ENCODE results near the gene PIP5KL1.

PIP5KL1 gene

DNA sequence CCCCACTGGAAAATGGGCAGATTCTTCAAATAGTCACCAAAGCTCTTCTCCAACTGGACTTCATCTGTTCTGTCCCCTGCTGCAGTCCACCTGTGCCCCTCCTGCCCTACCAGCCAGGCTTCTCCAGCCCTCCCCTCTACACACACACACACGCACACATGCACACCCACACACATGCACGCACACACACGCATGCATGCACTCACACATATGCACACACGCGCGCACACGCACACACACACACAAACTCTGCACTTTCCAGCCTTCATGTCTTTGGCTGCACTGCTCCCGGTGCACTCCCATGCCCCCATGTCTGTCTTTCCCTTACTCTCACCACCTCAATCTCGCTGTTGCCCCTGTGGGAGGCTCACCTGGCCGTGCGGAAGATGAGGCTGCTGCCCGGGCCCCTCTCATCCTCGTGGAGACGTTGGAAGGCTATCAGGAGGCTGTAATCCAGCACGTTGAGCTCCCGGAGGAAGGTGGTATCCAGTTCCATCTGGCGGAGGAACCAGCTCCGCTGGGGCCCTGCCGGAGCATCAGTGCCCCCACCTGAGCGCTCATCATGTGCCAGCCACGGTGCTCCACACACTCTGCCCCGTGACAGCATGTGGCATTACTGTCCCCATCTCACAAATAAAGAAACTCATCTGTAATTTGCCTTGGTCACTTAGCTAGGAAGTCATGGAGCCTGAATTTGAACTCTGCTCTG, 5.7 kb downstream of the PIP5KL1 start:
- Histone ChIP-seq H3K18ac (ENCODE audit: low read length) (no peak overlapping the region), H2BK5ac (ENCODE audit: low read length) (no peak overlapping the region), H3K56ac (ENCODE audit: low read length) (no peak overlapping the region), H3K27ac (ENCODE audit: low read depth, low read length) (no peak overlapping the region), H3K27me3 (ENCODE audit: insufficient read depth, low read length, poor library complexity) (no peaks in the 10 kb centered on the region), H3K9ac (ENCODE audit: low read length) (no peak overlapping the region), H4K8ac (ENCODE audit: low read depth, low read length) (no peak overlapping the region), H3K4me3 (ENCODE audit: low read length) (no peak overlapping the region), H2AK5ac (ENCODE audit: low read length) (no peak overlapping the region), H2BK120ac (ENCODE audit: low read depth, low read length) (no peak overlapping the region), H3K4me2 (ENCODE audit: low read length) (no peak overlapping the region), H2BK15ac (replicated peaks; ENCODE audit: low read depth) (no peak overlapping the region), H3K23ac (ENCODE audit: low read length) (no peak overlapping the region), H3K4ac (ENCODE audit: low read depth, low read length) (no peak overlapping the region), H4K5ac (ENCODE audit: low read length) (no peak overlapping the region), H3K79me1 (ENCODE audit: low read length) (no peaks in the 10 kb centered on the region), H3K36me3 (ENCODE audit: control insufficient read depth, insufficient read depth, low read length) (no peaks in the 10 kb centered on the region), H3K4me1 (ENCODE audit: control insufficient read depth, low read depth, low read length) (peaks cover 2% of the 10 kb centered on the region), H3K79me2 (ENCODE audit: control insufficient read depth, insufficient read depth, low read length) (no peaks in the 10 kb centered on the region)
- DNase-seq = no peak
- WGBS (ENCODE audit: extremely low coverage, insufficient coverage, low lambda C conversion rate) = no CpG with 5 or more reads among the region's 22 CpGs

DNA sequence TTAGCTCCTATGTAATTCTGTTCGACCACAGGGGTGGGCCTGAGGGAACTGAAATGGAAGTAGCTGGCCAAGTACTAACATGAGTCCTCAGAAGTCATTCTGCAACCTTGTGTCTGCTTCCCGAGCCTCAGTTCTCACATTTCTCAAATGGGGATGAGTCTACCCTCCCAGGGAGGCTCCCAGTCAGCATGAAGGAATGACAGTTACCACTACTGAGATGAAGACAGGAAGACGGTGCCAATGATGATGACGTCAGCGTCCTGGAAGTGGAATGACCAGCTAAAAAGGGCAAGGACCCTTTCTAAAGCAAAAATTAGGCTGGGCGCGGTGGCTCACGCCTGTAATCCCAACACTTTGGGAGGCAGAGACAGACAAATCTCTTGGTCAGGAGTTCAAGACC, 6.8 kb downstream of the PIP5KL1 start:
- no peak overlapping the region for H4K8ac ChIP-seq (ENCODE audit: low read depth, low read length)
- no peak overlapping the region for H3K4me2 ChIP-seq (ENCODE audit: low read length)
- no peaks in the 10 kb centered on the region for H3K79me2 ChIP-seq (ENCODE audit: control insufficient read depth, insufficient read depth, low read length)
- H3K4me3 ChIP-seq (ENCODE audit: low read length) = no peak overlapping the region
- H3K56ac ChIP-seq (ENCODE audit: low read length) = no peak overlapping the region
- no CpG with 5 or more reads among the region's 8 CpGs for WGBS (ENCODE audit: extremely low coverage, insufficient coverage, low lambda C conversion rate)
- H2BK120ac ChIP-seq (ENCODE audit: low read depth, low read length) = no peak overlapping the region
- no peak overlapping the region for H3K27ac ChIP-seq (ENCODE audit: low read depth, low read length)
- DNase-seq = no peak
- H3K27me3 ChIP-seq (ENCODE audit: insufficient read depth, low read length, poor library complexity) = no peaks in the 10 kb centered on the region
- no peak overlapping the region for H3K23ac ChIP-seq (ENCODE audit: low read length)
- no peak overlapping the region for H2BK15ac ChIP-seq (replicated peaks; ENCODE audit: low read depth)
- no peak overlapping the region for H3K4ac ChIP-seq (ENCODE audit: low read depth, low read length)
- H3K4me1 ChIP-seq (ENCODE audit: control insufficient read depth, low read depth, low read length) = peaks cover 2% of the 10 kb centered on the region
- H3K79me1 ChIP-seq (ENCODE audit: low read length) = no peaks in the 10 kb centered on the region
- no peak overlapping the region for H2AK5ac ChIP-seq (ENCODE audit: low read length)
- H3K36me3 ChIP-seq (ENCODE audit: control insufficient read depth, insufficient read depth, low read length) = no peaks in the 10 kb centered on the region
- H3K9ac ChIP-seq (ENCODE audit: low read length) = no peak overlapping the region
- no peak overlapping the region for H3K18ac ChIP-seq (ENCODE audit: low read length)
- no peak overlapping the region for H2BK5ac ChIP-seq (ENCODE audit: low read length)
- H4K5ac ChIP-seq (ENCODE audit: low read length) = no peak overlapping the region

GRCh38 chr9:127923046-127923445, 7.5 kb downstream of the PIP5KL1 start:
- Histone ChIP-seq H2BK15ac (replicated peaks; ENCODE audit: low read depth) (no peak overlapping the region), H3K23ac (ENCODE audit: low read length) (no peak overlapping the region), H3K4me2 (ENCODE audit: low read length) (no peak overlapping the region), H3K27me3 (ENCODE audit: insufficient read depth, low read length, poor library complexity) (no peaks in the 10 kb centered on the region), H3K9ac (ENCODE audit: low read length) (no peak overlapping the region), H2BK5ac (ENCODE audit: low read length) (no peak overlapping the region), H2AK5ac (ENCODE audit: low read length) (no peak overlapping the region), H3K79me2 (ENCODE audit: control insufficient read depth, insufficient read depth, low read length) (no peaks in the 10 kb centered on the region), H3K27ac (ENCODE audit: low read depth, low read length) (no peak overlapping the region), H2BK120ac (ENCODE audit: low read depth, low read length) (no peak overlapping the region), H3K4me3 (ENCODE audit: low read length) (no peak overlapping the region), H3K36me3 (ENCODE audit: control insufficient read depth, insufficient read depth, low read length) (no peaks in the 10 kb centered on the region), H3K4me1 (ENCODE audit: control insufficient read depth, low read depth, low read length) (no peaks in the 10 kb centered on the region), H4K8ac (ENCODE audit: low read depth, low read length) (no peak overlapping the region), H3K4ac (ENCODE audit: low read depth, low read length) (no peak overlapping the region), H3K56ac (ENCODE audit: low read length) (no peak overlapping the region), H3K79me1 (ENCODE audit: low read length) (no peaks in the 10 kb centered on the region), H4K5ac (ENCODE audit: low read length) (no peak overlapping the region), H3K18ac (ENCODE audit: low read length) (no peak overlapping the region)
- no peak for DNase-seq
- no CpG with 5 or more reads among the region's 6 CpGs for WGBS (ENCODE audit: extremely low coverage, insufficient coverage, low lambda C conversion rate)

DNA sequence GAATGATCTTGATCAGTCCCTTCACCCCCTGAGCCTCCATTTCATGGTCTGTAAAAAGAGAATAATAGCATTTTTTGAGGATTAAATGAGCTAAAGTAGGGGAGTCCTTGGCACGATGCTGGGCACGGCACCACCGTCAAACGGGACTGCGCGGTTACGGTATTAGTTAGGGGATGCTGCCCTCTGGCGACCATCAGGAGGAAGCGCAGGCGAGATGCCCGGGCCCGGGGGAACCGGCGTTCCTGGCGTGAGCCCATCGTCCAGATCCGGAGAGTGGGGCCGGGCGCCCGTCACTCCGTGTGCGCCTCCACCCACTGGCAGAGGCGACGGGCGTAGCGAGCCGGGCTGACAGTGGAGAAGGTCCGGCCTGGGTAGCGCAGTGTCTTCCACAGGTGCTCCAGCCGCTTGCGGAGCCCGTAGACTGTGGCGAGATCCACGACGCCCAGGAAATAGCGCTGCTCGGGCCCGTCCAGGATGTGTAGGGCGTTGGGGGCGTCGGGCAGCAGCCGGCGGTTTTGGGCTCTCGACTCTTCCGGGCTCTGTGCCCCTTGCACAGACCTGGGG, 8.9 kb downstream of the PIP5KL1 start:
- Histone ChIP-seq H3K23ac (ENCODE audit: low read length) (no peak overlapping the region), H3K18ac (ENCODE audit: low read length) (no peak overlapping the region), H3K79me2 (ENCODE audit: control insufficient read depth, insufficient read depth, low read length) (no peaks in the 10 kb centered on the region), H2BK15ac (replicated peaks; ENCODE audit: low read depth) (no peak overlapping the region), H2AK5ac (ENCODE audit: low read length) (no peak overlapping the region), H3K27me3 (ENCODE audit: insufficient read depth, low read length, poor library complexity) (no peaks in the 10 kb centered on the region), H3K27ac (ENCODE audit: low read depth, low read length) (no peak overlapping the region), H2BK5ac (ENCODE audit: low read length) (no peak overlapping the region), H4K5ac (ENCODE audit: low read length) (no peak overlapping the region), H3K4me2 (ENCODE audit: low read length) (no peak overlapping the region), H3K4me3 (ENCODE audit: low read length) (no peak overlapping the region), H4K8ac (ENCODE audit: low read depth, low read length) (no peak overlapping the region), H3K36me3 (ENCODE audit: control insufficient read depth, insufficient read depth, low read length) (no peaks in the 10 kb centered on the region), H3K79me1 (ENCODE audit: low read length) (no peaks in the 10 kb centered on the region), H3K4ac (ENCODE audit: low read depth, low read length) (no peak overlapping the region), H3K9ac (ENCODE audit: low read length) (no peak overlapping the region), H3K4me1 (ENCODE audit: control insufficient read depth, low read depth, low read length) (no peaks in the 10 kb centered on the region), H3K56ac (ENCODE audit: low read length) (peak overlapping the region; percentile 25), H2BK120ac (ENCODE audit: low read depth, low read length) (no peak overlapping the region)
- WGBS (ENCODE audit: extremely low coverage, insufficient coverage, low lambda C conversion rate) = no CpG with 5 or more reads among the region's 45 CpGs
- DNase-seq = peak; percentile 32

DNA sequence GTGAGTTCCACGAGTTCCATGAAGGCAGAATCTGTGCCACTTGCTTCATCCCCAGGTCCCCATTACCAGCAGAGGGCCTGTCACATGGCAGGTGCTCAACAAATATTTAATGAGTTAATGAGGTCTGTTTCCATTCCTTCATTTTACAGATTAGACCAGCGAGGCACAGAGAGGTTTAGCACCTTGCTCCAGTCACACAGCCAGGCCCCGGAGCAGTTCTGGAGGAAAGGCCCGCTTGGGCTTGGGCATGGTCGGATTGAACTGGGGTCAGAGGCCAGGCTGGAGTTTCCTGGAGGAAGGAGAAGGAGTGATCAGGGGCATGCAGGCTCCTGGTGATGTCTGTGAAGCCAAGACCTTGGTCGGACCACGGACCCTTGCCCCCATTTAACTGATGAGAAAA, 9.8 kb downstream of the PIP5KL1 start:
- WGBS (ENCODE audit: extremely low coverage, insufficient coverage, low lambda C conversion rate) = no CpG with 5 or more reads among the region's 7 CpGs
- H2AK5ac ChIP-seq (ENCODE audit: low read length) = no peak overlapping the region
- DNase-seq = no peak

More for the DNA sequence above, 9.8 kb downstream of the PIP5KL1 start:
- Histone ChIP-seq H2BK15ac (replicated peaks; ENCODE audit: low read depth) (no peak overlapping the region), H3K18ac (ENCODE audit: low read length) (no peak overlapping the region), H3K4ac (ENCODE audit: low read depth, low read length) (no peak overlapping the region), H3K79me1 (ENCODE audit: low read length) (no peaks in the 10 kb centered on the region), H3K4me3 (ENCODE audit: low read length) (no peak overlapping the region), H3K79me2 (ENCODE audit: control insufficient read depth, insufficient read depth, low read length) (no peaks in the 10 kb centered on the region), H2BK120ac (ENCODE audit: low read depth, low read length) (no peak overlapping the region), H3K4me2 (ENCODE audit: low read length) (no peak overlapping the region), H4K8ac (ENCODE audit: low read depth, low read length) (no peak overlapping the region), H4K5ac (ENCODE audit: low read length) (no peak overlapping the region), H3K9ac (ENCODE audit: low read length) (no peak overlapping the region), H3K27ac (ENCODE audit: low read depth, low read length) (no peak overlapping the region), H3K4me1 (ENCODE audit: control insufficient read depth, low read depth, low read length) (no peaks in the 10 kb centered on the region), H3K36me3 (ENCODE audit: control insufficient read depth, insufficient read depth, low read length) (no peaks in the 10 kb centered on the region), H3K23ac (ENCODE audit: low read length) (no peak overlapping the region), H3K56ac (ENCODE audit: low read length) (no peak overlapping the region), H2BK5ac (ENCODE audit: low read length) (no peak overlapping the region), H3K27me3 (ENCODE audit: insufficient read depth, low read length, poor library complexity) (no peaks in the 10 kb centered on the region)
